Activated effector memory CD4-positive, alpha-beta T cell treated with anti-CD3 and anti-CD28 coated beads, Interleukin-2, amount 50 U/mL, for 16 hours (primary cell): Measurements from ENCODE around the gene DCTN2.
A peak's percentile ranks its signal among the peaks of the same experiment; 100 is the strongest.
"Not testable (repeated sequence)": the region's sequence is repeated elsewhere in the genome, so short reads cannot be mapped to it uniquely, and the experiment has no call there.

ENCODE experiments used
- DNase-seq: peaks from one replicate; pipeline ENCODE4 v3.0.0-alpha.2; 2020

The DCTN2 gene

DNA sequence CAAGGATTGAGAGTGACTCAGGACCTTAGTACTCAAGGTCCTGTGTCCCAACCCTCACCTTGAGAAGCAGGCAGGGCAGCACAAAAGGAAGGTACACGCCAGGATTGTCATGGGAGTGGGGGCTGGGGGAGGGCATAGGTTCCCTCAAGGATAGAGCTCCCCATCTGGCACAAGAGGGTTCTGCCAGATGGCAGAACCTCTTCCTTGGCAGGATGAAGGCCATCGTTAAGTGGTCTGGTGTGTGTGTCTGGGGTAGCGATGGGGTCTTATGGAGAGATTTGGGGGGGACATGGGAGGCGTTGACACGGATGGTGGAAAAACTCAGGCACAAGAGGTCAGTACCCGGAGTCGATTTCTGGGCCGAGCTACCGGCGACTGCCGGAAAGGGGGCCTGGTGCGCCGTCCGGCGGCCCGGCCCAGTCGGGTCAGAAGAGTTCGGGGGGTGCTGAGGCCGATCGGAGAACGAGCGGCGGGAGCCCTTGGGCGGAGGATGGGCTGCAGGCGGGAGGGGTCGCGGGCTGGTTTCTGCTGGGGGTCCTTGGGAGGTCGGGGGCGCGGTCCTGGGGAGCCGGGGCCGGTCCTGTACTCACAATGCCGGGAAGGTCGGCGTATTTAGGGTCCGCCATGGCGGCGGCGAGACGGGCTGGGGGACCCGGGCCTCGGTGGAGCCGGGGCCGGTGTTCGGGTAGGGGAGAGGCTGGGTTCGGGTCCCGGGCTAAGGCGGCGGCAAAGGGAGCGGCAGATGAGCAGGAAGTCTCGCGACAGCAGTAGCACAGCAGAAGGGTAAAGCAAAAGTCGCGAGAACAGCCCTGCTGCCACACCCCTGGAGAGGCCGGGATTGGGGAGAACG lies at the start of gene DCTN2:
Gene DCTN2, minus strand, starts transcription at position 755 of the 850 bp plus-strand sequence. Its CDS starts 129 bp downstream, at position 626.
- peak; percentile 96 for DNase-seq

DNA sequence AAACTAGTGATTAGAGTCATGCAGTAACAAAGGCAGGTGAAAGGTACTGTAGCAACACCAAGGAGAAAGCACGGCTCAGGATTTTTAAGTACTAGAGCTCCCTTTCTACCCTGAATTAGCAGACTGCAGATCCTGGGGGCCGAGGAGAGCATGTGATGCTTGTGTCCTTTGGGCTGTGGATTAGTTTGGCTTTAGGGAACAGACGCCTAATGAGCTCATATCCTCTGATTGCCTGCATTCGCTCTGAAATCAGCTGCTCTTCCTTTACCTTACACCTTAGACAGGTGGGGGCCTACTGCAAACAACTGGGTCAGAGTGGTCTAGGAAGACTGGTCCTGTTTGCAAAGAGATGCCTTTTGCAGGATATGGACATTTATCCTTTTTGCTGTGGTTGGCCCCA lies 46.2 kb upstream of the DCTN2 start:
- no peak for DNase-seq

DNA sequence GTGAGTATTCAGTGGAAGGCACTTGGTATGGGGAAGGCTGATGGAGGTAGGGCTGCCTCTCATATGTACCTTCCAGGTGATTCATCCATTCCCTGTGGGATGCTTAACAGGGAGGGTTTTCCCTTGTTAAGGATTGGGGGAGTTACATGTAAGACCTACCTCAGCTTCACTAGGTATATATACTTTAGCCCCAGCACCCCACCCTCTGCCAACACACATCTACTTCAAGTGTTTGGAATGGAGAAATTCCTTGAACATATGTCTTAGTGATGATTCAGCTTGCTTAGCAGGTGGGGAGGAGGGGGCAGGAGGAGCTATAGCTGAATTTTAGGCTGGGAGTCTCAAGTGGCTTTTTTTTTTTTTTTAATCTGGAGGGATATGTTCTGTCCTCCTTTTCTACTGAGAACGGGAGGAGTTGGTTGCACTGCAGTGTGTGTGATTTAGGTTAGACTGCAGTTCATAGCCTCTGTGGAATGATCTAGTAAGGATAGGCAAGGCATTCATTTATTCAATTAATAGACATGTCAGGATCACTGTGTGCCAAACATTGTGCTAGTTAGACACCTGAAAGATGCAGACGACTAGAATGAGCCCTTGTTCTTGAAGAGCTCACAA lies 45.7 kb upstream of the DCTN2 start:
- no peak for DNase-seq

DNA sequence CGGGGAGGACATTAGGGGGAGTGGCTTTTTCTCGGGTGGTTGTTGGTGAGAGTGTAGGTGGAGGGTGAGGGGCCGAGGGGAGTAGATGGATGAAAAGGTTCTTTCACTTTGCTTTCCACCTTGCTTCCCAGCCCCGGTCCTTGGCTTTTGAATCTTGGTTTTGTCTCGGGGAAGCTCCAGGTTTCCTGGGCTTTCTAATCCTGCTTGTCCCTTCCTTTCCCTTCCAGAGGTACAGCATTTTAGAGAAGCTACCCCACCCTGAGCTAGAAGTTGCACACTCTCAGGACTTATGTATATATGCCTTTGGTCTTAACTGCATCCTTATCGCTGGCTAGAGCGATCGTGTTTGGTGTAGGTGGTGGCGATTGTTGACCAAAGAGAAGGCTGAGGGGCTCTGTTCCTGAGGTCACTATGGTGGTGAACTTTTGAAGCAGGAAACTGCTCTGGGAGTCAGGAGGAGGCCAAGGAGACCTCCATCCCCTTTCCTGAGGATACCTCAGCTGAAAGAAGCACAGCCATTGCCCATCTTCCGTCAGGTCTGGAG lies 44.9 kb upstream of the DCTN2 start:
- DNase-seq = no peak

DNA sequence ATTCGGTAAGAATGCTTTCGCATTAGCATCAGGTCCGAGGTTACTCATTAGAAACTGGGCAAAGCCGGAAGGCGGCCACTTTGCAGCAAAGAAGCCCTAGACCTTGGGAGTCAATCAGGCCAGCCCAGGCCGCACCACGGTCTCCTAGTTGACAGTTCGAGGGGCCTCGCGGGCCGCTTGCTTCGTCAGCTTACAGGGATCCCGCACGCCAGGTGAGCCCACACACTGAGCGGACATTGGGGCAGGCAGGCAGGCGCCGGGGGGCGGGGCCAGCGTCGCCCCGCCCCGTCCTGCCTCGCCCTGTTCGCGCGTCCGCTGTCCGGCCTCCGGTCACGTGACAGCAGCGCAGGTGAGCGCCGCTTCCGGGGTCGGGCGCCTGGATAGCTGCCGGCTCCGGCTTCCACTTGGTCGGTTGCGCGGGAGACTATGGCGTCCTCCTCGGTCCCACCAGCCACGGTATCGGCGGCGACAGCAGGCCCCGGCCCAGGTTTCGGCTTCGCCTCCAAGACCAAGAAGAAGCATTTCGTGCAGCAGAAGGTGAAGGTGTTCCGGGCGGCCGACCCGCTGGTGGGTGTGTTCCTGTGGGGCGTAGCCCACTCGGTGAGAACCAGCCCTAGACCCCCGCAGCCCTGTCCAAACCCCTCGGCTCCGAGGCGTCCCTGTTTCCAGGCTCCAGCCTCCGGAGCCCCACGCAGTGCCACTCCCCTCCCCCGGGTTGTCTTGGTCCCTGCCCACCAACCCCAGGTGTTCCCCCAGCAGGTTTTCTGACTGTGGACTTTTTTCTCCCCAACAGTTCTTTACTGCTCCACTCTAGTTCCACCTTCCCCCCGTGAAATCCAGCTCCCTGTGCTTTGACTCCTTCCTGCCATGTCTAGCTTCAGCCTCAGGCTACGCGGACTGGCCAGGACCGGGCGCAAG lies 44.1 kb upstream of the DCTN2 start, which contains the start of gene PIP4K2C:
Gene PIP4K2C, plus strand, starts transcription at position 329 of the 918 bp plus-strand sequence. Its CDS starts 98 bp downstream, at position 427.
- DNase-seq = peak; percentile 93

DNA sequence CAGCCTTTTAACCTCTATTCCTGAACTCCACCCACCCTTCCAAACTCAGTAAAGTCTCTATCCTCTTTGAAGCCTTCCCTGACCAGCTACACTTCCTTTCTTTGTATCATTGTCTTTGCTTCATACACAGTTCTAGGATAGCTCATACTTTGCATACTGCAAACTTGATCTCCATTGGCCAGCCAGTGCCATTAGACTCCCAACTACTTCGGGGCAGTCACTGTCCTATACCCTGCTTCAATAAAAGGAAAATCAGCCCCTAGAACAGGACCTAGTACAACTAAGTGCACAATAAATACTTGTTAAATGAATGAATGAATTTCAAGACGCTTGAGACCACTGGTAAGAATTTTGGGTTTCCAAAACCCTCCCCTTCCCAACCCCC lies 43.5 kb upstream of the DCTN2 start:
- no peak for DNase-seq

DNA sequence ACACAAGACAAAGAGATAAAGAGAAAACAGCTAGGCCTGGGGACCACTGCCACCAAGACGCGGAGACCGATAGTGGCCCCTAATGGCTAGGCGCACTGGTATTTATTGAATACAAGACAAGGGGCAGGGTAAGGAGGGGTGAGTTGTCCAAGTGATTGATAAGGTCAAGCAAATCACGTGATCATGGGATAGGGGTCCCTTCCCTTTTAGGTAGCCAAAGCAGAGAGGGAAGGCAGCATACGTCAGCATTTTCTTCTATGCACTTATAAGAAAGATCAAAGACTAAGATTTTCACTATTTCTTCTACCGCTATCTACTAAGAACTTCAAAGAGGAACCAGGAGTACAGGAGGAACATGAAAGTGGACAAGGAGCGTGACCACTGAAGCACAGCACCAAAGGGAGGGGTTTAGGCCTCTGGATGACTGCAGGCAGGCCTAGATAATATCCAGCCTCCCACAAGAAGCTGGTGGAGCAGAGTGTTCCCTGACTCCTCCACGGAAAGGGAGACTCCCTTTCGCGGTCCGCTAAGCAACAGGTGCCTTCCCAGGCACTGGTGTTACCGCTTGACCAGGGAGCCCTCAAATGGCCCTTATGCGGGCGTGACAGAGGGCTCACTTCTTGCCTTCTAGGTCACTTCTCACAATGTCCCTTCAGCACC lies 42.1 kb upstream of the DCTN2 start:
- not testable (repeated sequence) for DNase-seq

DNA sequence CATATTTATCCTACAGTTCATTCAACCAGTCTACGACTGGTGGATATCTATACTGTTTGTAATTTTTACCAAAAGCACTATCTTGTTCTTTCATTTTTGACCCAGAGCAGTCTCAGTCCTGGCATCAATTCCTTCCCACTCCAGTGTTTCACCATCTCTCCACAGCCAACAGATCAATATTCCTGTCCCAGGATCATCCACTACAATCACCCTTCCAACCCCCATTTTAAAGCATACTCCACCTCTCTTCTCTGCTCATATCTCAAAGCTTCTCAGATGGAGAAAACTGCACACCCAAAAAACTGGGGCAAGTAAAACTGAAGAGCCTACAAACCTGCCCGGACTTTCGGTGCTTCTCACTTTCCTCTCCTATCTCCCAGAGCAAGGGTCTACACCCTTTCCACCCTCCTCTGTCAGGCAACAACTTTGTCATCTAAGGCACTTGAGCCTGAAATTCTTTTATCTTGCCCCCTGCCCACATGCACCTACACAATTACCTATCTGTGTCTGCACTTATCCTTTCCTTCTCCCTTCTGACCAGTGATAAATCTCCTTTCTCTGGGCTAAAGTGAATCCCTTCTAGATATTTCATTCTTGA lies 39.9 kb upstream of the DCTN2 start:
- no peak for DNase-seq

DNA sequence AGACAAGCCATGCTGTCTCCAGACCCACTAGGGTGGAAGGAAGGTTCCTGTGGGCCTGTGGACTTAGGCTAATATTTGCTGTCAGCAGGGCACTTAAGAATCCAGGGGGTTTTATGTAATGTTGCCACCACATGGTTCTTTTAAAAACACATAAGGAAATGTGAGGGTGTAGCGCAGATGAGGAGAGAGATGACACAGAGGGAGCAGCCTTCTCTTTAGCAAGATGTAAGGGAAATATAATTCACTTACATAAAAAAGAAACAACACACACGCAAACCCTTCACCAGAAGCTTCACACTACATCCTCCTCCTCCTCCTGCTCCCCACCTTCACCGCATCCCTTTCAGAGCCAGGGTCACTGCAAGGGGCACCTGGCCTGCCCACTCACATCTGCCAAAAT lies 39.1 kb upstream of the DCTN2 start:
- no peak for DNase-seq

DNA sequence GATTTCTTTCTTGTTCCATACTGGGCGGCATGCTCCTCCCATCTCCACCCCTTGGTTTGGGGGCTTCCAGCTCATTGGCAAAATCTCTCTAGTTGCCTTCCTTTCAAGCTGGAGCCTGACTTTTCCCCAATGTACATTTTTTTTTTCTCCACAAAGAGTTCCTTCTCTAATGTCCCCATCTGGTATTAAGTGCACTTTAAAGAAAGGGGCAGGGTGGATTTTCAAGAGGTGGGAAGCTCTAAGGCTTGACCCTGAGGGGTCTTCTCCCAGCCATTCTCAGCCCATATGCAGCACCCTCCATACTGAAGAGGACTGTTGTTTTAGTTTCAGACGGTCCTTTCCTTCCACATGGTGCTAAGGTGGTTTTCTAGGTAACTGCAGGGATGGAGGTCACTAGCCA lies 38.2 kb upstream of the DCTN2 start:
- no peak for DNase-seq

DNA sequence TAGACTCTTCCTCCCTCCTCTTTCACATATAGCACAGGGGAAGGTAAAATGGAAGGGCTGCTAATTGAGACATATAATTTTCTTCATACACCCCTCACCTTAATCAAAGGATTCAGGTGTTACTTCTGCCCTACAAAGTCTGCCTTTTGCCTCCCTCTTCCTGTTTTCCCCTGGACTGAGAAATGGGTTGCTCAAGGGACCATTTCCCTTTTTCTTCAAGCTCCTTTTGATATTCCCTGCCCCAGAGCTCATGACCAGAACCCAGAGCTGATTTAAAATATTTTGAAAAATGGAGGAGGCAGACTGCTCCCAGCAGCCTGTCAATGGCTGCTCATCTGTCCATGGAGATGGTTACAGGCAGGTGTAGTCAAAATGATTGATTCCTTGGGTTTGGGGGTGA lies 37.7 kb upstream of the DCTN2 start:
- no peak for DNase-seq

DNA sequence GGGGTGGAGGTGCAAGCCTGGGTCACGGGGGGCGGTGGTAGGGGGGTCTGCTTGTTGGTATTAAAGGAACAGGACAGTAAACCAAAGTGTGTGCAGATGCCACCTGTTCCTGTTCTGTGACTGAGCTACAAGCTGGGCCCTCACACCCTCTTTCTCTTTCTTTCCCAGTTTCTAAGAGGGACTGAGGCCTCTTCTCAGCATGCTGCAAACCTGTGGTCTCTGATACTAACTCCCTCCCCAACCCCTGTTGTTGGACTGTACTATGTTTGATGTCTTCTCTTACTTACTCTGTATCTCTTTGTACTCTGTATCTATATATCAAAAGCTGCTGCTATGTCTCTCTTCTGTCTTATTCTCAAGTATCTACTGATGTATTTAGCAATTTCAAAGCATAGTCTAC lies 37.1 kb upstream of the DCTN2 start:
- DNase-seq = peak; percentile 56

DNA sequence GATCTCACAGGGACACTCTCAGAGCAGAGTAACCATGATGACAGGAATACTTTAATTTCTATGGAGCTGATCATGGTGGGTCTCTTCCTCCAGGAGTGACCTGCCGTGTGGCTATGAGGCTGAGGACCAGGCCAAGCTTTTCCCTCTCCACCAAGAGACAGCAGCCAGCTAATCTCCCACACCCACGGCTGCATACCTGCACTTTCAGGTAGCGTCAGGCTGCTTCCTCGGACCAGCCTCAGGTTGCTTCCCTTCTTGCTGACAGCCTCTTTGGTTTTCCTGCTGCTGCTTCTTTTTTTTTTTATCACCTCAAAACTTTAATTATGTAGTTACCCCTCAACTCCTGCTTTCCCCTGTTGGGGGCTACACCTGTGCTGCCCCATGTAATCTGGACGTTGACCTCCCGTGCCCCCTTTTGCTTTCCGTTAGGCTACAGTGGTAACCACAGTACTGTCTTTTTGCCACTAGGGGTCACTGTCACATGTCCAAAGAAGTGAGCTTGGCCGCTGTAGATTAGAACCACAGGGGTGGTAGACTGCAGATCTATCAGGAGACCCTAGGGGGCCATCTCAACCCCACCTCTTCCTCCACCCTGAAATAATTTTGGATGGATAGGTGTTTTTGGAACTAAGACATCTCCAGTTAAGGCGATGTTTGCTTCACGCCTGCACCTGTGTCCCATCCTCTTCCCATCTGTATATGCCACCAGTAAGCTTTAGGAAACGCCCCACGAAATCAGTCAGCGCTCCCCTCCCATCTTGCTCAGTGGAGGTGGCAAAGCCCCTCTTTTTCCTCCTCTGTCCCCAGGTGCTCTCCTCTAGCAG lies 36.2 kb upstream of the DCTN2 start:
- DNase-seq = peak; percentile 81

DNA sequence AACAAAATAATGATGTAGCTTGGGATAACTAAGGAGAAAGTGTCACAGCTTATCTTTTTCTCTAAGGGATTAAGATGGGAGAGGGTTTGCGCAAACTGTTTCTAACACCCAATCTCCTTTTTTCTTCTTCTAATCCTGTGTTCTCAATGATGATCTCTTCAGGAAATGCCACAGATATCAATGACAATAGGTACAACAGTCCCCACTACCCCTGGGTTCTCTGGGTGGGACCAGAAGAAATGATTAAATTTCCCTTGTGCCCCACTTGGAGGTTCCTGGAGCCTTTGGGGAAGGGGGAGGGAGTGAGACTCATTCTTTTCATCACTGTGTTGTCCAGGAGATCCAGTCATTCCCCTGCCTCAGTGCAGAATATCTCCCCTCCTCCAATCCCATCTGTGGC lies 35.4 kb upstream of the DCTN2 start:
- peak; percentile 6 for DNase-seq

DNA sequence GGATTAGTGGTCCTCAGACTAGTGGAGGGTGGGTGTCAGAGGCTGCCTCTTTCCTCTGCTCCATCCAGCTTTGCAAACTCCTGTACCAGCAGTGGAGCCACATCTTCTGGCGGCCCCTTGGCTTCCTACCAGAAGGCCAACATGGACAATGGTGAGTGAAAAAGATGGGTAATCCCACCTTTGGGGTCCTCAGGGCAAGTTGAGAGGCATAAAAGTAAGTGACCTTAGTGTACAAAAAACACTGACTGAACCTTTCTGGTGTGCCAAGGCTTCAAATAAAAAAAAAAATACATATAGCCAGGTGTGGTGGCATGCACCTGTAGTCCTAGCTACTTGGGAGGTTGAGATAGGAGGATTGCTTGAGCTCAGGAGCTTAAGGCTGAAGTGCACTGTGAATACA lies 34.8 kb upstream of the DCTN2 start:
- DNase-seq = no peak

DNA sequence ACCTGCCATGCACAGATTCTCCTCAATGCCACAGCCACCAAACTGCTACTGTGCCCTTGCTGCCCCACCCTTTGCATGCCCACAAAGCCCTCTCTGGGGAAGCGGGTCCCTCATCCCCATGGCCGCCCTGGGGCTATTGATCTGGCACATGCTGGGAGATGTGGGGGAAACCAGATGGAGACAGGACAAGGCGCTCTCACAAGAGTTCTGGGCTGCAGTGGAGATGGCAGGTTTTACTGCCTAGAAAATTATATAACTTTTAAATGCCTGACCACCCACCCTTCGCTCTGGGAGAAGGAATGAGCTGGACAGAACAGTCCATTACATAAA lies 33.4 kb upstream of the DCTN2 start:
- peak; percentile 31 for DNase-seq

DNA sequence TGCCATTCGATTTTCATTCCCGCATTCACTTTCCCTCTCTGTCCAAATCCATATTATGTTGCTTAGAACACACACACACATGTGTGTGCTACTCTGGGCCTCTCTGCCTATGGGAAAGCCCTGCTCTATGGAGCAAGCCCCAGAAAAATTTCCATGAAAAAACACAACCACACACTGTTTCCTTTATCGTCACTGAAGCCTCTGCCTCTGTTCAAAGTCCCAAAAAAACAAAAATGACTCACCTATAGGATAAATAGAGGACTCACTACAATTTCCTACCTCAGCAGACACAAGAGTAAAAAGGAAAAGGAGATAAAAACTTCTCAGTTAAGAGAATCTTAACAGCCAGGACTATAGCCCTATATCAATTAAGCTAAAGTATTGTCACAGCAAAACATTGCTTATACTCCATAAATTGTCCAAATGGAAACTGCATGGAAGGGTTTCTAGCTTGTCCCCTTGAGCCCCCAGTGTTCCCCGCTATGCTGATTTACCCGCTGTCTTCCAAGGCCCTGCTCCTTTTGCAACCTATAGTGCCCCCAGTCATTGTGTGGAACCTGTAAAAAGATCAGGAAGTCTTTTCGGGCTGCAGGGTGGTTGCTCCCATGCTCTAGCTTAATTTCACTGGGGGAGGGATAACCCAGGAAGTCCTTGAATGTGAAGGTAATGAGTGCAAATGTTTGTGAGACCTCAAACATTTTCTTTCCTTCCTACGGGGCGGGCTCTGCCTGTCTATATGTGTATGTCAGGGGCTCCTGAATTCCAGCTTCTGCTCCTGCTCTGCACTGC lies 32.9 kb upstream of the DCTN2 start:
- no peak for DNase-seq

DNA sequence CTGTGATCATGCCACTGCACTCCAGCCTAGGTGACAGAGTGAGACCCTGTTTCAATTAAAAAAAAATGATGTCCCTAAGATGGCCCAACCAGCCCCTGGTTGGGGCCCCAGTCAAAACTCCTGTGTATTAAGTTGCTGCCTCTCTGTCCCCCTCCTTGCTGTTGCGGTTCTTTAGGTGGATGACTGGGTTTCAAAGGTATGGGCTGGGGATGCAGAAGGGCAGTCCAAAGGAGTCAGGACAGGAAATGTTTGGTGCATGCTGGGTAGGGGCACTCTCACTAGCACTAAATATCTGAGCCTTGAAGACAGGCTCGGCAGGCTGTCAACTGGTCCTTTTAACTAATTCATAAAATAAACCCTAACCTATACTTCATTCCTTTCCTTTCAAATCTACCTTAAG lies 32.0 kb upstream of the DCTN2 start:
- DNase-seq = no peak

DNA sequence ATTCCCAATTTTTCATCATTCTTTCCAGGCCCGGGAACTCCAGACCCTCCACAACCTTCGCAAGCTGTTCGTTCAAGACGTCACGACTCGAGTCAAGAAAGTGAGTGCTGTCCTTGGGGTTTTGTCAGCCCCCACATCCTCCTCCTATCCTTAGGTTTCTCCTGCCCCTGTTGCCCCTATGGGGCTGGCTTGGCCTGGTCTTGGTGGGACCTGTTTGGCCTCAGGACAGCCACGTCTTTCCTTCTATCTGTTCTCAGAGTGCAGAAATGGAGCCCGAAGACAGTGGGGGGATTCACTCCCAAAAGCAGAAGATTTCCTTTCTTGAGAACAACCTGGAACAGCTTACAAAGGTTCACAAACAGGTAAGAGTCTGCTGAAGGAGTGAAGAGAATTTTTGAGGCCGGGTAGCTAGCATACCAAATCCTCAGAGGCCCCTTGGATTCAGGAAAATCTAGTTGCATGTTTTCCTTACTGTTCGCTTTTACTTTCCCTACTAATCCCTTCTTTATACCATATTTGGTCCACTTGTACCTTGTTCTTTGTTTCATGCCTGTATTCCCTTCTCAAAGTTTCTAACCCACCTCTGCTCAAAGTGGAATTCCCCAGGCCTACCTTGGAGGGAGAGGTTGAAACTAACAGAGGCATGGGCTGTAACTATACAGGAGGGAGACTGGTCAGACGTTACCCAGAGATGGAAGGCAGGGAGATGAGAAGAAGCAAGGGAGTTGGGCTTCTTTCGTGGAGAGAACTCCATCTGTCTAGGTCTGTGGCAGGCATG lies 31.2 kb upstream of the DCTN2 start:
- DNase-seq = no peak
